Activated T-cell treated with anti-CD3 and anti-CD28 coated beads, Interleukin-2, amount 50 U/mL, for 48 hours (primary cell): ENCODE data around the gene HORMAD1.
"Not testable (repeated sequence)": the region's sequence is repeated elsewhere in the genome, so short reads cannot be mapped to it uniquely, and the experiment has no call there.

Source experiments
- DNase-seq, 2 experiments: peaks; one replicate each; pipeline ENCODE4 v3.0.0-alpha.2; 2020

The HORMAD1 gene

GRCh38 chr1:150696995-150697927, 23.4 kb downstream of the HORMAD1 start, which contains the start of gene GOLPH3L:
Gene GOLPH3L (minus strand): TSS chr1:150697154. CDS start chr1:150694838, 2,316 bp downstream.
- DNase-seq: peak; percentile 89 to 91

- DNase-seq: no peak
Measured at GRCh38 chr1:150696590-150696989, 24.1 kb downstream of the HORMAD1 start.

DNA sequence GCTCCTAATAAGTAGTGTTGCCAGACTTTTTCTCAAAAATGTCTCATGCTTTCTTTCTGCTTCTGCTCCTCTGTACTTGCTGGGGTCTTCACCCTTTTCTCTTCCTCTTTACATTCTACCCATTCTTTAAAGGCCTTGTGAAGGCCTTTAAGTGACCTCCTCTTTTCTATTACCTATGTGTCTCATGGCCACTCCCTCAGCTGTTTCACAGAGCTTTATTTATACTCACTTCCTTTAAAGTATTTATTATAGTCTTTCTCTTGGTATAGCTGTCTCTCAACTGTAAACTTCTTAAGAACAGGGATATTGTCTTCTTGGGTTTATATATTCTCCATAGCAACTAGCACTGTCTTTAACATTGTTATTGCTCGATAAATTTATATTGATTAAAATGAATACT, 24.5 kb downstream of the HORMAD1 start:
- DNase-seq: no peak

DNA sequence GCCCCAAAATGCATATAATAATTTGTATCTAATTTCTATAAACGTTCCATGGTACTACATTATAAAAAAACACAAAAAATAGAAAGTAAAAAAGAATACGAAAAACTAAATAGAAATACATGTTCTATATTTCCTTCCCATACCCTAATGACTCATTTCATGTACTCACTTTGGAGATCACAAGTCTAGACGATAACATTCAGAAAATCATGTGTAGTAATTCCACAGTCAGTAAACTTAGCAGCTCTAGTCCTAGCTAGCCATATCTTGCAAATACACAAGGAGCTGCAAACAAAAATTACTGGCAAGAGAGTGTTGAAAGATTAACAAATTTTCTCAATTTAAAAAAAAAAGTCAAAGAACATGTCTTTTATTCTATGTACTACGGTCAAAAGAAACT, 25.1 kb downstream of the HORMAD1 start:
- DNase-seq: no peak

DNA sequence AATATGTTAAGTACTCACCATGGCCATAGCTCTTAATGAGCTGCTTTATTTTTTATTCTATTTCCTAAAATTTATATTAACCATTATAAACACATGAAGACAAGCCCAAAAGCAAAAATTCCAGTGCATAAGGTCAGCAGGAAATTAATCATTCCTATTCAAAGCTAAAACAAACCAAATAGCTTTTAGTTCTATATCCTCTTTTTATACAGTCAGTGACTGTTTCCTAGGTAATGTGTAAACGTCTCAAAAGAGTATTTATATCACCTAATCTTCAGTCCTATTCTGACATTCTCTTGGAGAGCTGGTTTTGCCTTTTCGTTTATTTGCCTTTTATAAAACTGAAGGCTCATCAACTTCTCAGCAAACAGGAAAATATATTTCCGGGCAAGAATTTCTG, 28.0 kb downstream of the HORMAD1 start:
- no peak for DNase-seq

DNA sequence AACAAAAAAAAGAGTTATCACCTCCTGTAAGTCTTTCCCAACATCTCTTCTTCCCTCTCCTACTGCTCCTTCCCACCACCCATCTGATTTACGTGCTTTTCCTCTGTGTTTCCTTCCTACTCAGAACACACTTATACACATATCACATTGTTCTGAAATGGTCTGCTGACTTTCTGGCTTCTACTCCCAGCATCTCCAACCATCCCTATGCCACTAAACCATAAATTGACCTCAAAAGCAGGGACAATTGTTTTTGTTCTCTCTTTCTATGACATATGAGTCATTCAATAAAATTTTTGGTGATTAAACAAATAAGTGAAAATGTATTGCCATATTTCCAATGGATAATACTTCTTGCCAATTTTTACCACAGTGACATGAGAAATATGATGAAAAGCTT, 31.9 kb downstream of the HORMAD1 start:
- DNase-seq: no peak

DNA sequence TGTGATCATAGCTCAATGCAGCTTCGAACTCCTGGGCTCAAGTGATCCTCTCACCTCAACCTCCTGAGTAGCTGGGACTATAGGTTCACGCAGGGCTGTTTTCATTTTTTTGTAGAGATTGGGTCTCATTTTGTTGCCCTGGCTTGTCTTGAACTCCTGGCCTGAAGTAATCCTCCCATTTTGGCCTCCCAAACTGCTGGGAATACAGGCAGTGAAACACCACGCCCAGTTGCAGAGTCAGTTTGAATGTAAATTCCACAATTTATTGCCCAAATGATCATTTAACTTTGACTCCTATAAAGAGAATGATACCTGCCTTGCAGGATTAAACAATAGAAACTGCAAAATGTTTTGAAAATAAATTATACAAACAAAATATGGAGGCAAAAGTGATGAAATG, 34.4 kb downstream of the HORMAD1 start:
- DNase-seq: no peak

DNA sequence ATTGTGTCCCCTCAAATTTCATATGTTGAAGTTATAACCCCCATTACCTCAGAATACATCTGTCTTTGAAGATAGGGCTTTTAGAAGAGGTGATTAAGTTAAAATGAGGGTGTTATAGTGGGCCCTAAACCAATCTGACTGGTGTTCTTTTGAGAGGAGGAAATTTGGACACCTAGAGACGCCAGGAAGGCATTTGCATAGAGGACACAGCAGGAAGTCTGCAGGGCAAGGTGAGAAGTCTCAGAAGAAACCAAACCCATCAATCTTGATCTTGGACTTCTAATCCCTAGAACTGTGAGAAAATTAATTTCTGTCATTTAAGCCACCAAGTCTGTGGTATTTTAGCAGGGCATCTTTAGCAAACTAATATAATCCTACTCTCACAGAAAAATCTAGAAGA, 36.8 kb downstream of the HORMAD1 start:
- no peak for DNase-seq

- no peak for DNase-seq
Measured at GRCh38 chr1:150678988-150679387, 41.7 kb downstream of the HORMAD1 start.

DNA sequence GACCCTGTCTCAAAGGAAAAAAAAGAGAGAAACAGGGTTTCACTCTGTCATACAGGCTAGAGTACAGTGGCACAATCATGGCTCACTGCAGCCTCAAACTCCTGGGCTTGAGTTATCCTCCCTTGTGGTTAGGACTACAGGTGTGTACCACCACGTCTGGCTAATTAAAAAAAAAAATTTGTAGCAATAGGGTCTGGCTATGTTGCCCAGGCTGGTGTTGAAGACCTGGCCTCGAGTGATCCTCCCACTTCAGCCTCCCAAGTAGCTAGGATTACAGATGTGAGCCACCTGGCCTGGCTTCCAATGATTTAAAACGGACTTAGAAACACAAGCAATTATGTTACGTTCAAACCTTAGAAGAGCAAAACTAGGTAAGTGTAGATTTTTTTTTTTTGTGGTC, 45.8 kb downstream of the HORMAD1 start:
- no peak for DNase-seq

- no peak for DNase-seq
Measured at GRCh38 chr1:150663321-150663720, 57.4 kb downstream of the HORMAD1 start.

- DNase-seq: no peak
Measured at GRCh38 chr1:150662811-150663210, 57.9 kb downstream of the HORMAD1 start.

- no peak for DNase-seq
Measured at GRCh38 chr1:150661156-150661555, 59.5 kb downstream of the HORMAD1 start.

- DNase-seq: no peak
Measured at GRCh38 chr1:150660584-150660983, 60.1 kb downstream of the HORMAD1 start.

DNA sequence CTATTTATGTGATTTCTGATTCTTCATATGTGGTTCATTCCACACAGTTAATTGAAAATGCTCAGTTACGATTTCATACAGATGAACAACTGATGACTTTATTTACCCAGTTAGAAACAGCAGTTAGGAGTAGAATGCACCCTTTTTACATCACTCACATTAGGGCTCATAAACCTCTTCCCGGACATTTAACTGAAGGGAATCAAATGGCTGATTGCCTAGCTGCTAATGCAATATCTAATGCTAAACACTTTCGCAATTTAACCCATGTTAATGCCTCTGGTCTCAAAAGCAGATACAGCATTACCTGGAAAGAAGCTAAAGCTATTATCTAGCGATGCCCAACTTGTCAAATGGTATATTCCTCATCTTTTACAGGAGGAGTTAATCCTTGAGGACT, 63.6 kb downstream of the HORMAD1 start:
- DNase-seq: not testable (repeated sequence)

DNA sequence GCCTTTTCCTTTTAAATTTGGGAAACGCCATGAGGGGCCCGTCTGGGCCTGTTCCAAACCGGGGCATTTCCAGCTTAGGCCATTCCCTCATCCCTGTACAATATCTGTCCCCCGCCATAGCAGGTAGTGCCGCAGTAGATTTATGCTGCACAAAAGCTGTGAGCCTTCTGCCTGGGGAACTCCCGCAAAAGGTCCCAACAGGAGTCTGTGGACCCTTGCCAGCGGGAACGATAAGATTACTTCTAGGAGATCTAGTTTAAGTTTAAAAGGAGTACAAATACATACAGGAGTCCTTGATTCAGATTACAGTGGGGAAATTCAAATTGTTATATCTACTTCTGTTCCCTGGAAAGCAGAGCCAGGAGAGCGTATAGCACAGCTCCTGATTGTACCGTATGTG, 66.1 kb downstream of the HORMAD1 start:
- not testable (repeated sequence) for DNase-seq

GRCh38 chr1:150650193-150650592, 70.5 kb downstream of the HORMAD1 start:
- no peak for DNase-seq

GRCh38 chr1:150649441-150650075, 71.1 kb downstream of the HORMAD1 start:
- DNase-seq: no peak
